H1 (cell line): Measurements from ENCODE around the gene FBXO46. TPM values are rescaled to one million over a fixed set of nuclear protein-coding genes. Genes with fewer than 3 reads are reported as not detected.

Experiments used
- CTCF ChIA-PET: fragments of 300-600 bp; sonication (Branson Sonifier 250); formaldehyde crosslinking; loops from one replicate; lab custom pipeline; 2021; ENCODE audit not compliant: partially characterized antibody; lab: Charles Lee
- POLR2A ChIA-PET: fragments of 300-600 bp; sonication (Branson Sonifier 250); formaldehyde crosslinking; loops from one replicate; lab custom pipeline; 2021; ENCODE audit warnings: inconsistent platforms; ENCODE audit not compliant: partially characterized antibody; lab: Charles Lee
- DNase-seq, 2 experiments: peaks; one replicate each; pipeline versions ENCODE4 v3.0.0 to v3.0.0-alpha.2; 2010 to 2022; ENCODE audit warnings: low spot score in 2 of 2, low read depth in 1 of 2, mixed read lengths in 1 of 2
- FAIRE-seq: peaks from 2 replicates; lab custom pipeline; 2011; peaks lifted over from hg19 to GRCh38; lab: Jason Lieb, UNC
- H2AFZ ChIP-seq: 2 replicates; pipeline ENCODE4 v1.8.1; 2012; ENCODE audit warnings: low read length, inconsistent platforms
- H2AK5ac ChIP-seq: 2 replicates; pipeline ENCODE4 v1.6.1; 2013; ENCODE audit warnings: low read depth, low read length
- H2BK120ac ChIP-seq: replicated peaks from 2 replicates; pipeline ENCODE3; 2013; ENCODE audit warnings: low read depth, low read length, inconsistent platforms
- H2BK12ac ChIP-seq: 2 replicates; pipeline ENCODE4 v1.6.1; 2013; ENCODE audit warnings: low read depth, low read length
- H2BK15ac ChIP-seq: 2 replicates; pipeline ENCODE4 v1.6.1; 2013; ENCODE audit warnings: low read length
- H2BK20ac ChIP-seq: 2 replicates; pipeline ENCODE4 v1.6.1; 2013; ENCODE audit warnings: low read length
- H2BK5ac ChIP-seq: 2 replicates; pipeline ENCODE4 v1.6.1; 2013; ENCODE audit warnings: low read depth, low read length
- H3K14ac ChIP-seq: 2 replicates; pipeline ENCODE4 v1.6.1; 2013; ENCODE audit warnings: inconsistent platforms; ENCODE audit not compliant: insufficient read length
- H3K18ac ChIP-seq: 2 replicates; pipeline ENCODE4 v1.6.1; 2013; ENCODE audit warnings: low read length; ENCODE audit errors: extremely low read depth
- H3K23ac ChIP-seq: 2 replicates; pipeline ENCODE4 v1.6.1; 2013; ENCODE audit warnings: inconsistent platforms; ENCODE audit not compliant: insufficient read length
- H3K23me2 ChIP-seq: 2 replicates; pipeline ENCODE4 v1.6.1; 2013; ENCODE audit warnings: low read depth, low read length
- H3K27ac ChIP-seq: 2 replicates; pipeline ENCODE4 v1.6.1; 2011; ENCODE audit warnings: low read depth, low read length, inconsistent platforms
- H3K27me3 ChIP-seq, 4 experiments: replicated peaks in 1 of 4; 1 replicate in 1 of 4; 2 replicates in 3 of 4; pipeline versions ENCODE4 v1.6.1 to v1.8.1; 2011 to 2013; ENCODE audit warnings: low read length in 3 of 4, mild to moderate bottlenecking in 3 of 4, inconsistent platforms in 2 of 4, mixed read lengths in 2 of 4, moderate library complexity in 1 of 4; ENCODE audit not compliant: control insufficient read depth in 3 of 4, insufficient read depth in 3 of 4; ENCODE audit errors: extremely low read depth in 1 of 4
- H3K36me3 ChIP-seq, 4 experiments: 2 replicates each; pipeline versions ENCODE4 v1.6.1 to v1.8.1; 2011 to 2013; ENCODE audit warnings: mild to moderate bottlenecking in 4 of 4, low read length in 3 of 4, moderate library complexity in 2 of 4, control low read depth in 1 of 4, inconsistent platforms in 1 of 4; ENCODE audit not compliant: insufficient read depth in 4 of 4, control insufficient read depth in 2 of 4
- H3K4ac ChIP-seq: replicated peaks from 2 replicates; pipeline ENCODE3; 2013; ENCODE audit warnings: low read length, low read depth, mixed read lengths, inconsistent platforms; ENCODE audit not compliant: insufficient read length
- H3K4me1 ChIP-seq, 4 experiments: replicated peaks in 1 of 4; 1 replicate in 1 of 4; 2 replicates in 3 of 4; pipeline versions ENCODE4 v1.6.1 to v1.8.1; 2011 to 2013; ENCODE audit warnings: low read length in 3 of 4, inconsistent platforms in 2 of 4, mixed read lengths in 1 of 4; ENCODE audit not compliant: insufficient read depth in 4 of 4, control insufficient read depth in 3 of 4
- H3K4me2 ChIP-seq, 2 experiments: 2 replicates each; pipeline versions ENCODE4 v1.6.1 to v1.8.1; 2011 to 2013; ENCODE audit warnings: low read depth in 2 of 2, low read length in 2 of 2, control low read depth in 1 of 2, inconsistent platforms in 1 of 2, mild to moderate bottlenecking in 1 of 2; ENCODE audit not compliant: insufficient read depth in 1 of 2
- H3K4me3 ChIP-seq, 4 experiments: fragments of 200-600, 300-600 bp in 1 of 4; sonication (generic), shearing (Covaris generic), sonication (Bioruptor Twin) in 1 of 4; 2 replicates each; pipeline versions ENCODE4 v1.5.1 to v1.8.1; 2011 to 2016; ENCODE audit warnings: low read length in 4 of 4, low read depth in 3 of 4, control low read depth in 2 of 4, inconsistent platforms in 2 of 4, mild to moderate bottlenecking in 2 of 4, mixed read lengths in 1 of 4, moderate library complexity in 1 of 4; ENCODE audit not compliant: insufficient read depth in 2 of 4; ENCODE audit errors: extremely low read depth in 1 of 4
- H3K56ac ChIP-seq: replicated peaks from 2 replicates; pipeline ENCODE3; 2013; ENCODE audit warnings: low read depth, mild to moderate bottlenecking, mixed read lengths, low read length, inconsistent platforms; ENCODE audit not compliant: insufficient read length
- H3K79me1 ChIP-seq: 2 replicates; pipeline ENCODE4 v1.6.1; 2013; ENCODE audit warnings: low read depth, low read length, control low read depth
- H3K79me2 ChIP-seq, 2 experiments: 2 replicates each; pipeline versions ENCODE4 v1.6.1 to v1.8.1; 2012 to 2013; ENCODE audit warnings: low read length in 2 of 2, mild to moderate bottlenecking in 2 of 2, inconsistent platforms in 1 of 2; ENCODE audit not compliant: insufficient read depth in 2 of 2, control insufficient read depth in 1 of 2
- H3K9ac ChIP-seq, 4 experiments: replicated peaks in 1 of 4; 1 replicate in 1 of 4; 2 replicates in 3 of 4; pipeline versions ENCODE4 v1.6.1 to v1.8.1; 2011 to 2013; ENCODE audit warnings: low read depth in 3 of 4, low read length in 3 of 4, control low read depth in 2 of 4, mild to moderate bottlenecking in 2 of 4, moderate library complexity in 2 of 4, inconsistent platforms in 1 of 4; ENCODE audit errors: extremely low read depth in 1 of 4
- H3K9me3 ChIP-seq, 2 experiments: 2 replicates each; pipeline versions ENCODE4 v1.6.1 to v1.8.1; 2012 to 2013; ENCODE audit warnings: mild to moderate bottlenecking in 2 of 2, moderate library complexity in 2 of 2, control low read depth in 1 of 2, inconsistent platforms in 1 of 2, low read depth in 1 of 2, low read length in 1 of 2, mixed read lengths in 1 of 2; ENCODE audit not compliant: insufficient read depth in 2 of 2
- H4K20me1 ChIP-seq, 2 experiments: replicated peaks in 1 of 2; 2 replicates each; pipeline versions ENCODE3 to v1.8.1; 2011 to 2013; ENCODE audit warnings: inconsistent platforms in 2 of 2, low read length in 2 of 2, mild to moderate bottlenecking in 1 of 2; ENCODE audit not compliant: insufficient read depth in 2 of 2, control insufficient read depth in 1 of 2
- H4K5ac ChIP-seq: 2 replicates; pipeline ENCODE4 v1.6.1; 2013; ENCODE audit warnings: low read length, low read depth, mixed read lengths, inconsistent platforms; ENCODE audit not compliant: insufficient read length
- H4K8ac ChIP-seq: 2 replicates; pipeline ENCODE4 v1.8.0; 2013; ENCODE audit warnings: mild to moderate bottlenecking, moderate library complexity, low read length, inconsistent platforms; ENCODE audit not compliant: insufficient read depth; ENCODE audit errors: extremely low read depth
- H4K91ac ChIP-seq: replicated peaks from 2 replicates; pipeline ENCODE3; 2013; ENCODE audit warnings: low read length, mixed read lengths, inconsistent platforms; ENCODE audit not compliant: insufficient read length
- BRCA1 ChIP-seq: IDR thresholded peaks from 2 replicates; pipeline ENCODE4 v1.6.1; 2012; ENCODE audit warnings: low read depth, low read length, improper control_type of control experiment
- JUND ChIP-seq: IDR thresholded peaks from 2 replicates; pipeline ENCODE4 v1.6.1; 2011; ENCODE audit warnings: mild to moderate bottlenecking, improper control_type of control experiment, low read length
- WGBS, 2 experiments: shearing (Covaris generic) in 1 of 2; methylation state at CpG; one replicate each; pipeline versions ENCODE4 v1.1.6 to v1.1.7; 2013 to 2015; ENCODE audit warnings: low lambda C conversion rate in 2 of 2, mixed read lengths in 2 of 2, inconsistent platforms in 1 of 2, low coverage in 1 of 2, missing lambda C conversion rate in 1 of 2; ENCODE audit not compliant: insufficient replicate concordance in 2 of 2, insufficient coverage in 1 of 2, insufficient read length in 1 of 2; ENCODE audit errors: extremely low coverage in 1 of 2, missing lambda C conversion rate in 1 of 2; 5-methylcytosine and 5-hydroxymethylcytosine counted together
- polyA plus RNA-seq, 7 experiments: library from polyadenylated mRNA; depleted of rRNA in 3 of 7; stranded (reverse) in 5 of 7; unstranded in 2 of 7; fragments of >200 nt in 5 of 7; fragments of 200-250 nt in 2 of 7; gene quantifications; 1 replicate in 5 of 7; 2 replicates in 1 of 7; 4 replicates in 1 of 7; pipeline versions ENCODE4 v1.2.1 to v1.2.3, GENCODE V29; 2011 to 2013; ENCODE audit warnings: missing spikeins in 2 of 7, mixed read lengths in 2 of 7
- total RNA-seq: library from RNA; stranded (reverse); fragmentation: NEBNext Ultra II Directional; extraction: Animal tissue kit (Norgen Biotek cat#: 25700); gene quantifications from 2 replicates; pipeline ENCODE4 v1.2.1, GENCODE V29; 2021

Gene FBXO46
- total and polyA plus RNA-seq, 2 of the 8 experiments (the other 6 are each of a cell fraction or from before 2014, with no cell fraction given): 11.2 to 38.9 TPM

GRCh38 chr19:45715139-45715538, 15.6 kb downstream of the FBXO46 start:
- no peak overlapping the region for H3K27ac ChIP-seq
- DNase-seq (no peak), FAIRE-seq (no peak)
- peak overlapping the region in 1 of 2 experiments; percentile 100; a peak in 1 of 4 replicates for H3K4me2 ChIP-seq
- H3K23me2 ChIP-seq: peaks cover 13% of the 10 kb centered on the region
- no peak overlapping the region for H2BK120ac ChIP-seq
- H3K56ac ChIP-seq: no peak overlapping the region
- peak overlapping the region in 1 of 4 experiments; percentile 59; a peak in 2 of 7 replicates for H3K9ac ChIP-seq
- no peak overlapping the region for H2BK20ac ChIP-seq
- peaks cover 8 to 44% of the 10 kb centered on the region in 2 experiments for H3K79me2 ChIP-seq
- H4K91ac ChIP-seq: no peak overlapping the region
- H3K9me3 ChIP-seq: no peaks in the 10 kb centered on the region
- H3K36me3 ChIP-seq: peaks cover 0 to 25% (median 11%) of the 10 kb centered on the region in 4 experiments; a peak in 6 of 8 replicates
- H4K20me1 ChIP-seq: peaks cover 5% of the 10 kb centered on the region in 2 experiments
- H3K4me1 ChIP-seq: peaks cover 0 to 13% (median 10%) of the 10 kb centered on the region in 4 experiments; a peak in 6 of 7 replicates
- H2BK5ac ChIP-seq: no peak overlapping the region
- no peak overlapping the region for H2AK5ac ChIP-seq
- no peak overlapping the region for H3K23ac ChIP-seq
- ChIA-PET CTCF (interaction anchor here (0.6 to 4.2 kb wide), 10 partner anchors 11 to 275 kb away, joined by 3 to 14 read pairs (median 4); partner anchors contain the start of genes FBXO46, QPCTL, SIX5 and SNRPD2), POLR2A (interaction anchor here (0.6 to 20.0 kb wide), 13 partner anchors 10 to 144 kb away, joined by 3 to 284 read pairs (median 4); partner anchors contain the start of genes FBXO46, QPCTL, SIX5 and SNRPD2)
- no peak overlapping the region for H2BK12ac ChIP-seq
- TF ChIP-seq BRCA1 (no peak), JUND (no peak)
- H4K8ac ChIP-seq: no peak overlapping the region
- H2AFZ ChIP-seq: no peak overlapping the region
- H3K18ac ChIP-seq: no peak overlapping the region
- no peak overlapping the region for H3K14ac ChIP-seq
- H3K27me3 ChIP-seq: no peaks in the 10 kb centered on the region
- H4K5ac ChIP-seq: no peak overlapping the region
- no peak overlapping the region for H3K4me3 ChIP-seq
- H2BK15ac ChIP-seq: no peak overlapping the region
- WGBS, 2 experiments: 92% methylated on average over 3 of the region's 3 CpGs; no CpG with 5 or more reads in 1 of the 2 experiments
- no peak overlapping the region for H3K4ac ChIP-seq
- peaks cover 8% of the 10 kb centered on the region for H3K79me1 ChIP-seq
